Natural killer cell (primary cell): Measurements from ENCODE around the gene GRHL1. TPM values are rescaled to one million over a fixed set of nuclear protein-coding genes. Genes with fewer than 3 reads are reported as not detected.
A peak's percentile ranks its signal among the peaks of the same experiment; 100 is the strongest.
"Not testable (repeated sequence)": the region's sequence is repeated elsewhere in the genome, so short reads cannot be mapped to it uniquely, and the experiment has no call there.

Experiments used
- ATAC-seq, 3 donors: fragments of 150-1000 bp in 2 of 3; fragments of 200-7000 bp in 1 of 3; cut with Tn5 transposase; 1 replicate in 1 of 3; 2 replicates in 2 of 3; pipeline ENCODE4 v1.10.0; 2021; ENCODE audit warnings: mild to moderate bottlenecking in 2 of 3, moderate library complexity in 2 of 3
- DNase-seq, 2 donors: peaks; one replicate each; pipeline versions ENCODE4 v3.0.0 to v3.0.0-alpha.2; 2013 to 2021; ENCODE audit warnings: mixed read lengths in 1 of 2
- H3K27ac ChIP-seq: one replicate; pipeline ENCODE4 v1.5.1; 2013; ENCODE audit warnings: mild to moderate bottlenecking, low read length
- H3K27me3 ChIP-seq: one replicate; pipeline ENCODE4 v1.6.1; 2013; ENCODE audit warnings: low read length; ENCODE audit not compliant: control insufficient read depth, insufficient read depth
- H3K36me3 ChIP-seq: one replicate; pipeline ENCODE4 v1.6.1; 2013; ENCODE audit warnings: low read length; ENCODE audit not compliant: control insufficient read depth, insufficient read depth
- H3K4me1 ChIP-seq: one replicate; pipeline ENCODE4 v1.6.1; 2013; ENCODE audit warnings: low read length; ENCODE audit not compliant: control insufficient read depth, insufficient read depth
- H3K4me3 ChIP-seq: one replicate; pipeline ENCODE4 v1.5.1; 2013; ENCODE audit warnings: low read length
- H3K9me3 ChIP-seq: one replicate; pipeline ENCODE4 v1.6.1; 2013; ENCODE audit warnings: low read length; ENCODE audit not compliant: control insufficient read depth, insufficient read depth
- H3K27ac Mint-ChIP-seq, 2 donors: one replicate each; pipeline ENCODE4 v1.8.0; 2022; ENCODE audit warnings: mild to moderate bottlenecking in 2 of 2, mixed read lengths in 2 of 2, moderate library complexity in 1 of 2
- H3K27me3 Mint-ChIP-seq, 2 donors: one replicate each; pipeline ENCODE4 v1.8.0; 2022; ENCODE audit warnings: low read depth in 2 of 2, mixed read lengths in 2 of 2
- H3K36me3 Mint-ChIP-seq: one replicate; pipeline ENCODE4 v1.8.0; 2022; ENCODE audit warnings: mixed read lengths
- H3K4me1 Mint-ChIP-seq, 2 donors: one replicate each; pipeline ENCODE4 v1.8.0; 2022; ENCODE audit warnings: mixed read lengths in 2 of 2
- H3K4me3 Mint-ChIP-seq: one replicate; pipeline ENCODE4 v1.8.0; 2022; ENCODE audit warnings: mild to moderate bottlenecking, moderate library complexity, mixed read lengths
- H3K9me3 Mint-ChIP-seq, 2 donors: one replicate each; pipeline ENCODE4 v1.8.0; 2022; ENCODE audit warnings: mixed read lengths in 2 of 2
- CTCF ChIP-seq: fragments of 200-600 bp; IDR thresholded peaks from one replicate; pipeline ENCODE4 v1.8.0; 2022; ENCODE audit warnings: antibody characterized with exemption
- WGBS: methylation state at CpG from one replicate; pipeline ENCODE4 v1.1.7; 2013; ENCODE audit warnings: missing lambda C conversion rate; ENCODE audit not compliant: insufficient coverage; 5-methylcytosine and 5-hydroxymethylcytosine counted together
- intact Hi-C: fragments of 100-400 bp; cut with micrococcal nuclease; formaldehyde crosslinking; loops from one replicate; pipeline ENCODE4 v1.14.2; 2022
- total RNA-seq, 4 donors: library from RNA; stranded (reverse); fragments of 120-200 nt in 1 of 4; gene quantifications; one replicate each; pipeline versions ENCODE4 v1.2.3 to v1.2.4, GENCODE V29; 2013 to 2022

GRHL1 gene
- total RNA-seq, 3 donors from 2014 or later (not counting 1 experiment from before 2014, with no cell fraction given): 1.6 to 3.6 (median 3.2) TPM

GRCh38 chr2:10029875-10030223, 78.4 kb downstream of the GRHL1 start:
- Histone ChIP-seq H3K27ac (peak overlapping the region; percentile 89), H3K27me3 (no peaks in the 10 kb centered on the region), H3K9me3 (no peaks in the 10 kb centered on the region), H3K4me3 (no peak overlapping the region), H3K4me1 (peaks cover 68% of the 10 kb centered on the region), H3K36me3 (no peaks in the 10 kb centered on the region)
- 79% methylated on average over 6 of the region's 7 CpGs for WGBS
- Mint-ChIP-seq H3K27me3 (no peaks in the 10 kb centered on the region), H3K36me3 (no peaks in the 10 kb centered on the region), H3K4me3 (peak overlapping the region; percentile 78), H3K4me1 (peaks cover 32 to 48% of the 10 kb centered on the region in 2 donors), H3K27ac (peak overlapping the region; percentile 93 to 94), H3K9me3 (no peaks in the 10 kb centered on the region)
- no peak for TF ChIP-seq CTCF
- ATAC-seq (no peak), DNase-seq (no peak)
- intact Hi-C loops: loop anchor here (1.0 to 5.0 kb wide), 2 partner anchors 12 to 48 kb away; no protein-coding TSS in a partner anchor

GRCh38 chr2:10030311-10030736, 78.8 kb downstream of the GRHL1 start:
- ATAC-seq: no peak
- Mint-ChIP-seq H3K4me3 (peak overlapping the region; percentile 78), H3K27me3 (no peaks in the 10 kb centered on the region), H3K27ac (peak overlapping the region; percentile 93 to 94), H3K9me3 (no peaks in the 10 kb centered on the region), H3K36me3 (no peaks in the 10 kb centered on the region), H3K4me1 (peaks cover 37 to 53% of the 10 kb centered on the region in 2 donors)
- intact Hi-C loops: no loop called here
- H3K27me3 ChIP-seq: no peaks in the 10 kb centered on the region
- whole genome bisulfite sequencing: 92% methylated on average over 9 of the region's 9 CpGs
- no peaks in the 10 kb centered on the region for H3K36me3 ChIP-seq
- no peak overlapping the region for H3K4me3 ChIP-seq
- no peak for TF ChIP-seq CTCF
- H3K9me3 ChIP-seq: no peaks in the 10 kb centered on the region
- H3K27ac ChIP-seq: peak overlapping the region; percentile 89
- H3K4me1 ChIP-seq: peaks cover 73% of the 10 kb centered on the region
- no peak for DNase-seq

- ATAC-seq, intact Hi-C loops, H3K27me3 ChIP-seq, H3K27me3 Mint-ChIP-seq, H3K9me3 ChIP-seq, H3K27ac ChIP-seq, H3K9me3 Mint-ChIP-seq, H3K4me3 ChIP-seq, H3K36me3 Mint-ChIP-seq, H3K36me3 ChIP-seq, DNase-seq: not testable (repeated sequence)
- peaks cover 78% of the 10 kb centered on the region for H3K4me1 ChIP-seq
- peak overlapping the region; percentile 93 to 94 for H3K27ac Mint-ChIP-seq
- peak overlapping the region; percentile 78 for H3K4me3 Mint-ChIP-seq
- 87% methylated on average over 6 of the region's 8 CpGs for WGBS
- H3K4me1 Mint-ChIP-seq: peaks cover 42 to 58% of the 10 kb centered on the region in 2 donors
Observed at GRCh38 chr2:10030798-10031197, 79.3 kb downstream of the GRHL1 start.

- Mint-ChIP-seq H3K9me3 (no peaks in the 10 kb centered on the region), H3K27me3 (no peaks in the 10 kb centered on the region), H3K36me3 (no peaks in the 10 kb centered on the region), H3K4me1 (peaks cover 46 to 59% of the 10 kb centered on the region in 2 donors), H3K27ac (peak overlapping the region in 1 of 2 donors; percentile 94), H3K4me3 (no peak overlapping the region)
- ATAC-seq (no peak), DNase-seq (no peak)
- no peak for TF ChIP-seq CTCF
- no peak overlapping the region for H3K4me3 ChIP-seq
- no peak overlapping the region for H3K27ac ChIP-seq
- H3K27me3 ChIP-seq: no peaks in the 10 kb centered on the region
- intact Hi-C loops: no loop called here
- 90% methylated on average over 20 of the region's 20 CpGs for WGBS
- H3K4me1 ChIP-seq: peaks cover 89% of the 10 kb centered on the region
- H3K36me3 ChIP-seq: no peaks in the 10 kb centered on the region
- no peaks in the 10 kb centered on the region for H3K9me3 ChIP-seq
Observed at GRCh38 chr2:10031886-10032745, 80.6 kb downstream of the GRHL1 start.
